Measurements from ENCODE around the gene SYT17.

DNA sequence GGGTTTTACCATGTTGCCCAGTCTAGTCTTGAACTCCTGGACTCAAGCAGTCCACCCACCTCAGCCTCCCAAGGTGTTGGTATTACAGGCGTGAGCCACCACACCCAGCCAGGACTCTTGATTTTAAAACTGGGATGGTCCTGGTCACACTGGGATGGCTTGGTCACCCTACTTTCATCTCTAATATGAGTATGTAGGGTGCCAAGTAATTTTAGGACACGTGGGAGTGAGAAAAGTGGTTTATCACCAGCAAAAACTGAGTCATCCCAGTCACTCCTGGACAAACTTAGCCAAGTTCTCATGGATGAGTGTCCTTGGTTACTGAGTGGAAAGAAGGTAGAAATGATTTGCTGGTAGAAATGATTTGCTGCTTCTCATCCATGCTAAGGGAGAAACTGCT, 127.4 kb downstream of the SYT17 start:
- TF ChIP-seq POLR2A (IDR thresholded peaks at IDR 0.05; ENCODE audit: low read depth, low read length) (no peak), POLR2AphosphoS5 (IDR thresholded peaks at IDR 0.05; ENCODE audit: low read depth, low read length) (no peak), TAF1 (IDR thresholded peaks at IDR 0.05; ENCODE audit: borderline replicate concordance, low read depth, low read length) (no peak)
